ENCODE data around the gene SV2B. TPM values are rescaled to one million over a fixed set of nuclear protein-coding genes. Genes with fewer than 3 reads are reported as not detected.

Gene SV2B, protein sequence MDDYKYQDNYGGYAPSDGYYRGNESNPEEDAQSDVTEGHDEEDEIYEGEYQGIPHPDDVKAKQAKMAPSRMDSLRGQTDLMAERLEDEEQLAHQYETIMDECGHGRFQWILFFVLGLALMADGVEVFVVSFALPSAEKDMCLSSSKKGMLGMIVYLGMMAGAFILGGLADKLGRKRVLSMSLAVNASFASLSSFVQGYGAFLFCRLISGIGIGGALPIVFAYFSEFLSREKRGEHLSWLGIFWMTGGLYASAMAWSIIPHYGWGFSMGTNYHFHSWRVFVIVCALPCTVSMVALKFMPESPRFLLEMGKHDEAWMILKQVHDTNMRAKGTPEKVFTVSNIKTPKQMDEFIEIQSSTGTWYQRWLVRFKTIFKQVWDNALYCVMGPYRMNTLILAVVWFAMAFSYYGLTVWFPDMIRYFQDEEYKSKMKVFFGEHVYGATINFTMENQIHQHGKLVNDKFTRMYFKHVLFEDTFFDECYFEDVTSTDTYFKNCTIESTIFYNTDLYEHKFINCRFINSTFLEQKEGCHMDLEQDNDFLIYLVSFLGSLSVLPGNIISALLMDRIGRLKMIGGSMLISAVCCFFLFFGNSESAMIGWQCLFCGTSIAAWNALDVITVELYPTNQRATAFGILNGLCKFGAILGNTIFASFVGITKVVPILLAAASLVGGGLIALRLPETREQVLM
- total RNA-seq, result not detected in 2 replicates

DNA sequence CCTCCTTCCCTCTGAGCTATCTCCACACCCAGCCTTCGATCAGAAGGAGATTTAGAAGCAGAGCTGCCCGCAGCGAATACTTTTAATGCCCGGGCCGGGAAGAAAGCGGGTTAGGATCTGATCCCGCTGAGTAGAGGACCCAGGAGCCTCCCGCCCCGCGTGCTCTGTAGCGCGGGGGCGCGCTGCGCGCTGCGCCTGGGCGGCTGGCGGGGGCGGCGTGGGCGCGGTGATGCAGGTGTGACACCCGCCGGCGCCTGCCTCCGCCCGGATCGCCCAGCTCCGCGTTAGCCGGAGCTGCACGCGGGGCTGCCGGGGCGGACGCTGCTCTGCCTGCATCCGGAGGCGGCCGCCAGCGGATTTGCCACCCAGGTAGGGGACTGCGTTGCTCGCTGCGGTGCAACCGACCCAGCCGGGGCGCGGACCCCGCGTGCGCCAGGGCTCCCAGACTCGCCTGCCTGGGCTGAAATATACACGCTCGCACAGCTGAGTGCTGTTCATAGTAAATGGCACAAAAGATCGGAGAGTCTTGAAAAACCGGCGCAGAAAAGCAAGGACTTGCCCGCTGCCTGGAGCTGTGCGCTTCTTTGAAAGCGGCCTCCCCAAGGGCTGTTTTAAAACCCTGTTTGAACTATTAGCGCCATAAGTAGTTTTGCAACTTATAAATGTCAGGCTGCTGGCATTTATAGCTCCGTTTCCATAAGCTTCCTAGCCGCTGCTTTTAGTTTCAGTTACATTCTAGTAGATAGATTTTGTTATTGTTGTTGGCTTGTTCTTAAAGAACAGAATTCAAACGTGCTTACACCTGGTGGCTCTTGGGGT is at the start of gene SV2B:
Gene SV2B (plus strand): TSS at position 263 of the 819 bp plus-strand sequence. CDS start 126,007 bp downstream, outside the sequence.

Other genes with a start within 250 kb of the SV2B start
- gene FURIN, start 231.7 kb upstream of the SV2B start, total RNA-seq, result 43.2 and 80.0 TPM in 2 replicates
- 19.7 and 40.8 TPM in 2 replicates for gene FES, start 215.8 kb upstream of the SV2B start, total RNA-seq
- 12.2 and 20.8 TPM in 2 replicates for gene MAN2A2, start 197.0 kb upstream of the SV2B start, total RNA-seq
- gene HDDC3, start 167.7 kb upstream of the SV2B start, total RNA-seq, result 5.9 and 12.8 TPM in 2 replicates
- 76.6 and 94.1 TPM in 2 replicates for gene UNC45A, start 165.0 kb upstream of the SV2B start, total RNA-seq
- gene RCCD1, start 145.4 kb upstream of the SV2B start, total RNA-seq, result 10.2 and 11.3 TPM in 2 replicates
- 18.5 and 37.0 TPM in 2 replicates for gene PRC1, start 105.7 kb upstream of the SV2B start, total RNA-seq
- 10.2 and 15.2 TPM in 2 replicates for gene VPS33B, start 77.7 kb upstream of the SV2B start, total RNA-seq

Measured in placental epithelial cell (primary cell).